H1 (cell line): ENCODE measurements around the gene DYDC1. TPM values are rescaled to one million over a fixed set of nuclear protein-coding genes. Genes with fewer than 3 reads are reported as not detected.

Experiments
- CTCF ChIA-PET: fragments of 300-600 bp; sonication (Branson Sonifier 250); formaldehyde crosslinking; loops from one replicate; lab custom pipeline; 2021; ENCODE audit not compliant: partially characterized antibody; lab: Charles Lee
- POLR2A ChIA-PET: fragments of 300-600 bp; sonication (Branson Sonifier 250); formaldehyde crosslinking; loops from one replicate; lab custom pipeline; 2021; ENCODE audit warnings: inconsistent platforms; ENCODE audit not compliant: partially characterized antibody; lab: Charles Lee
- DNase-seq, 2 experiments: peaks; one replicate each; pipeline versions ENCODE4 v3.0.0 to v3.0.0-alpha.2; 2010 to 2022; ENCODE audit warnings: low spot score in 2 of 2, low read depth in 1 of 2, mixed read lengths in 1 of 2
- FAIRE-seq: peaks from 2 replicates; lab custom pipeline; 2011; peaks lifted over from hg19 to GRCh38; lab: Jason Lieb, UNC
- H2AFZ ChIP-seq: 2 replicates; pipeline ENCODE4 v1.8.1; 2012; ENCODE audit warnings: low read length, inconsistent platforms
- H2AK5ac ChIP-seq: 2 replicates; pipeline ENCODE4 v1.6.1; 2013; ENCODE audit warnings: low read depth, low read length
- H2BK120ac ChIP-seq: replicated peaks from 2 replicates; pipeline ENCODE3; 2013; ENCODE audit warnings: low read depth, low read length, inconsistent platforms
- H2BK12ac ChIP-seq: 2 replicates; pipeline ENCODE4 v1.6.1; 2013; ENCODE audit warnings: low read depth, low read length
- H2BK15ac ChIP-seq: 2 replicates; pipeline ENCODE4 v1.6.1; 2013; ENCODE audit warnings: low read length
- H2BK20ac ChIP-seq: 2 replicates; pipeline ENCODE4 v1.6.1; 2013; ENCODE audit warnings: low read length
- H2BK5ac ChIP-seq: 2 replicates; pipeline ENCODE4 v1.6.1; 2013; ENCODE audit warnings: low read depth, low read length
- H3K14ac ChIP-seq: 2 replicates; pipeline ENCODE4 v1.6.1; 2013; ENCODE audit warnings: inconsistent platforms; ENCODE audit not compliant: insufficient read length
- H3K18ac ChIP-seq: 2 replicates; pipeline ENCODE4 v1.6.1; 2013; ENCODE audit warnings: low read length; ENCODE audit errors: extremely low read depth
- H3K23ac ChIP-seq: 2 replicates; pipeline ENCODE4 v1.6.1; 2013; ENCODE audit warnings: inconsistent platforms; ENCODE audit not compliant: insufficient read length
- H3K23me2 ChIP-seq: 2 replicates; pipeline ENCODE4 v1.6.1; 2013; ENCODE audit warnings: low read depth, low read length
- H3K27ac ChIP-seq: 2 replicates; pipeline ENCODE4 v1.6.1; 2011; ENCODE audit warnings: low read depth, low read length, inconsistent platforms
- H3K27me3 ChIP-seq, 4 experiments: replicated peaks in 1 of 4; 1 replicate in 1 of 4; 2 replicates in 3 of 4; pipeline versions ENCODE4 v1.6.1 to v1.8.1; 2011 to 2013; ENCODE audit warnings: low read length in 3 of 4, mild to moderate bottlenecking in 3 of 4, inconsistent platforms in 2 of 4, mixed read lengths in 2 of 4, moderate library complexity in 1 of 4; ENCODE audit not compliant: control insufficient read depth in 3 of 4, insufficient read depth in 3 of 4; ENCODE audit errors: extremely low read depth in 1 of 4
- H3K36me3 ChIP-seq, 4 experiments: 2 replicates each; pipeline versions ENCODE4 v1.6.1 to v1.8.1; 2011 to 2013; ENCODE audit warnings: mild to moderate bottlenecking in 4 of 4, low read length in 3 of 4, moderate library complexity in 2 of 4, control low read depth in 1 of 4, inconsistent platforms in 1 of 4; ENCODE audit not compliant: insufficient read depth in 4 of 4, control insufficient read depth in 2 of 4
- H3K4ac ChIP-seq: replicated peaks from 2 replicates; pipeline ENCODE3; 2013; ENCODE audit warnings: low read length, low read depth, mixed read lengths, inconsistent platforms; ENCODE audit not compliant: insufficient read length
- H3K4me1 ChIP-seq, 4 experiments: replicated peaks in 1 of 4; 1 replicate in 1 of 4; 2 replicates in 3 of 4; pipeline versions ENCODE4 v1.6.1 to v1.8.1; 2011 to 2013; ENCODE audit warnings: low read length in 3 of 4, inconsistent platforms in 2 of 4, mixed read lengths in 1 of 4; ENCODE audit not compliant: insufficient read depth in 4 of 4, control insufficient read depth in 3 of 4
- H3K4me2 ChIP-seq, 2 experiments: 2 replicates each; pipeline versions ENCODE4 v1.6.1 to v1.8.1; 2011 to 2013; ENCODE audit warnings: low read depth in 2 of 2, low read length in 2 of 2, control low read depth in 1 of 2, inconsistent platforms in 1 of 2, mild to moderate bottlenecking in 1 of 2; ENCODE audit not compliant: insufficient read depth in 1 of 2
- H3K4me3 ChIP-seq, 4 experiments: fragments of 200-600, 300-600 bp in 1 of 4; sonication (generic), shearing (Covaris generic), sonication (Bioruptor Twin) in 1 of 4; 2 replicates each; pipeline versions ENCODE4 v1.5.1 to v1.8.1; 2011 to 2016; ENCODE audit warnings: low read length in 4 of 4, low read depth in 3 of 4, control low read depth in 2 of 4, inconsistent platforms in 2 of 4, mild to moderate bottlenecking in 2 of 4, mixed read lengths in 1 of 4, moderate library complexity in 1 of 4; ENCODE audit not compliant: insufficient read depth in 2 of 4; ENCODE audit errors: extremely low read depth in 1 of 4
- H3K56ac ChIP-seq: replicated peaks from 2 replicates; pipeline ENCODE3; 2013; ENCODE audit warnings: low read depth, mild to moderate bottlenecking, mixed read lengths, low read length, inconsistent platforms; ENCODE audit not compliant: insufficient read length
- H3K79me1 ChIP-seq: 2 replicates; pipeline ENCODE4 v1.6.1; 2013; ENCODE audit warnings: low read depth, low read length, control low read depth
- H3K79me2 ChIP-seq, 2 experiments: 2 replicates each; pipeline versions ENCODE4 v1.6.1 to v1.8.1; 2012 to 2013; ENCODE audit warnings: low read length in 2 of 2, mild to moderate bottlenecking in 2 of 2, inconsistent platforms in 1 of 2; ENCODE audit not compliant: insufficient read depth in 2 of 2, control insufficient read depth in 1 of 2
- H3K9ac ChIP-seq, 4 experiments: replicated peaks in 1 of 4; 1 replicate in 1 of 4; 2 replicates in 3 of 4; pipeline versions ENCODE4 v1.6.1 to v1.8.1; 2011 to 2013; ENCODE audit warnings: low read depth in 3 of 4, low read length in 3 of 4, control low read depth in 2 of 4, mild to moderate bottlenecking in 2 of 4, moderate library complexity in 2 of 4, inconsistent platforms in 1 of 4; ENCODE audit errors: extremely low read depth in 1 of 4
- H3K9me3 ChIP-seq, 2 experiments: 2 replicates each; pipeline versions ENCODE4 v1.6.1 to v1.8.1; 2012 to 2013; ENCODE audit warnings: mild to moderate bottlenecking in 2 of 2, moderate library complexity in 2 of 2, control low read depth in 1 of 2, inconsistent platforms in 1 of 2, low read depth in 1 of 2, low read length in 1 of 2, mixed read lengths in 1 of 2; ENCODE audit not compliant: insufficient read depth in 2 of 2
- H4K20me1 ChIP-seq, 2 experiments: replicated peaks in 1 of 2; 2 replicates each; pipeline versions ENCODE3 to v1.8.1; 2011 to 2013; ENCODE audit warnings: inconsistent platforms in 2 of 2, low read length in 2 of 2, mild to moderate bottlenecking in 1 of 2; ENCODE audit not compliant: insufficient read depth in 2 of 2, control insufficient read depth in 1 of 2
- H4K5ac ChIP-seq: 2 replicates; pipeline ENCODE4 v1.6.1; 2013; ENCODE audit warnings: low read length, low read depth, mixed read lengths, inconsistent platforms; ENCODE audit not compliant: insufficient read length
- H4K8ac ChIP-seq: 2 replicates; pipeline ENCODE4 v1.8.0; 2013; ENCODE audit warnings: mild to moderate bottlenecking, moderate library complexity, low read length, inconsistent platforms; ENCODE audit not compliant: insufficient read depth; ENCODE audit errors: extremely low read depth
- H4K91ac ChIP-seq: replicated peaks from 2 replicates; pipeline ENCODE3; 2013; ENCODE audit warnings: low read length, mixed read lengths, inconsistent platforms; ENCODE audit not compliant: insufficient read length
- BACH1 ChIP-seq: IDR thresholded peaks from 2 replicates; pipeline ENCODE4 v1.6.1; 2012; ENCODE audit warnings: low read length, improper control_type of control experiment
- CHD1 ChIP-seq: IDR thresholded peaks from 2 replicates; pipeline ENCODE4 v1.6.1; 2012; ENCODE audit warnings: low read depth, low read length, improper control_type of control experiment
- EGR1 ChIP-seq: IDR thresholded peaks from 2 replicates; pipeline ENCODE4 v1.6.1; 2011; ENCODE audit warnings: low read depth, low read length, borderline replicate concordance
- HDAC2 ChIP-seq, 2 experiments: fragments of 300-600 bp in 1 of 2; sonication (generic) in 1 of 2; IDR thresholded peaks; 2 replicates each; pipeline ENCODE4 v1.6.1; 2011 to 2012; ENCODE audit warnings: low read depth in 2 of 2, low read length in 2 of 2, mild to moderate bottlenecking in 2 of 2, moderate library complexity in 2 of 2, borderline replicate concordance in 1 of 2, inconsistent platforms in 1 of 2
- JUND ChIP-seq: IDR thresholded peaks from 2 replicates; pipeline ENCODE4 v1.6.1; 2011; ENCODE audit warnings: mild to moderate bottlenecking, improper control_type of control experiment, low read length
- MAFK ChIP-seq: IDR thresholded peaks from 2 replicates; pipeline ENCODE4 v1.6.1; 2012; ENCODE audit warnings: low read depth, mild to moderate bottlenecking, improper control_type of control experiment, low read length
- NRF1 ChIP-seq: IDR thresholded peaks from 2 replicates; pipeline ENCODE4 v1.6.1; 2011; ENCODE audit warnings: mild to moderate bottlenecking, low read depth, low read length, improper control_type of control experiment
- POU5F1 ChIP-seq: IDR thresholded peaks from 2 replicates; pipeline ENCODE4 v1.6.1; 2011; ENCODE audit warnings: low read depth, mild to moderate bottlenecking, low read length, moderate library complexity
- RFX5 ChIP-seq: IDR thresholded peaks from 2 replicates; pipeline ENCODE4 v1.6.1; 2011; ENCODE audit warnings: low read depth, low read length, improper control_type of control experiment, borderline replicate concordance
- SP2 ChIP-seq: IDR thresholded peaks from 2 replicates; pipeline ENCODE4 v1.6.1; 2012; ENCODE audit warnings: mild to moderate bottlenecking, low read length, inconsistent platforms
- WGBS, 2 experiments: shearing (Covaris generic) in 1 of 2; methylation state at CpG; one replicate each; pipeline versions ENCODE4 v1.1.6 to v1.1.7; 2013 to 2015; ENCODE audit warnings: low lambda C conversion rate in 2 of 2, mixed read lengths in 2 of 2, inconsistent platforms in 1 of 2, low coverage in 1 of 2, missing lambda C conversion rate in 1 of 2; ENCODE audit not compliant: insufficient replicate concordance in 2 of 2, insufficient coverage in 1 of 2, insufficient read length in 1 of 2; ENCODE audit errors: extremely low coverage in 1 of 2, missing lambda C conversion rate in 1 of 2; 5-methylcytosine and 5-hydroxymethylcytosine counted together
- polyA plus RNA-seq, 7 experiments: library from polyadenylated mRNA; depleted of rRNA in 3 of 7; stranded (reverse) in 5 of 7; unstranded in 2 of 7; fragments of >200 nt in 5 of 7; fragments of 200-250 nt in 2 of 7; gene quantifications; 1 replicate in 5 of 7; 2 replicates in 1 of 7; 4 replicates in 1 of 7; pipeline versions ENCODE4 v1.2.1 to v1.2.3, GENCODE V29; 2011 to 2013; ENCODE audit warnings: missing spikeins in 2 of 7, mixed read lengths in 2 of 7
- total RNA-seq: library from RNA; stranded (reverse); fragmentation: NEBNext Ultra II Directional; extraction: Animal tissue kit (Norgen Biotek cat#: 25700); gene quantifications from 2 replicates; pipeline ENCODE4 v1.2.1, GENCODE V29; 2021
- TF ChIP-seq, protein P1 (sequence below): IDR thresholded peaks from 2 replicates; pipeline ENCODE4 v1.6.1; 2011; ENCODE audit warnings: low read length, improper control_type of control experiment
- TF ChIP-seq, protein P2 (sequence below): IDR thresholded peaks from 2 replicates; pipeline ENCODE4 v1.6.1; 2012; ENCODE audit warnings: inconsistent platforms

The DYDC1 gene
- total and polyA plus RNA-seq, 2 of the 8 experiments (the other 6 are each of a cell fraction or from before 2014, with no cell fraction given): not detected

DNA sequence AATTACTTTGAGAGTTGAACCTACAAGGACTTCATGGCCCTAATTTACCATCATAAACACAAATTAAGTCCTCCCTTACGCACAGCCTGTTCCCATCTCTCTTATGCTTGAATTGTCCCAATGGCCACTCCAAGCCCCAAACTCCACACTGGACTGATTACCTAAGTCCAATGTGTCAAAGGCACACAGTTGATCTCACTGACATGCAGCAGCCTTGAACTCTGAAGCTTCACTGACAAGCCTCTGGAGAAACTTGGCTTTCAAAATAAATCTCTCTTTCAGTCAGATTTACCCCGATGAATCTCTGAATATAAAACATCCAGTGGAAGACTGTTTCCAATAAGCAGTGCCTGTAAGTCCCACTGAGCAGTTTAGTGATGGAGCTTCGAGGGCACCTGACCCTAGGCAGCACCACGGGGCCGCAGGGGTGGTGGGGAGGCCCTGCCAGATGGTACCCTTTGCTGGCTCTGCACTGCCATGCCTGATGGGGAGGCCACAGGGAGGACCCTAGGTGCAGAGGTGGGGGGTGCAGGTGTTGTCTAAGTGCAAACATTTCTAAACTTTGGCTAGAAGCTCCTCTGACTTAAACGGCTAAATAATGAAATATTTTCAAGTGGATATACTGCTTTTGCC lies 63.8 kb downstream of the DYDC1 start:
- ChIA-PET CTCF (interaction anchor here (1.4 kb wide), 1 partner anchor 32 kb away, joined by 4 read pairs; no protein-coding TSS in a partner anchor), POLR2A (no interaction called here)
- no peak overlapping the region for H2BK20ac ChIP-seq
- no peak overlapping the region for H2BK5ac ChIP-seq
- no peak for FAIRE-seq
- H4K5ac ChIP-seq: no peak overlapping the region
- peaks cover 2 to 5% of the 10 kb centered on the region in 2 experiments; a peak in 2 of 4 replicates for H3K9me3 ChIP-seq
- H3K27me3 ChIP-seq: no peaks in the 10 kb centered on the region
- peaks cover 0 to 9% (median 2%) of the 10 kb centered on the region in 4 experiments; a peak in 3 of 7 replicates for H3K4me1 ChIP-seq
- no peak overlapping the region for H2BK15ac ChIP-seq
- H2BK12ac ChIP-seq: no peak overlapping the region
- no peak overlapping the region for H4K91ac ChIP-seq
- H3K79me1 ChIP-seq: no peaks in the 10 kb centered on the region
- H4K8ac ChIP-seq: no peak overlapping the region
- H3K27ac ChIP-seq: no peak overlapping the region
- H3K4me3 ChIP-seq: no peak overlapping the region
- H2AK5ac ChIP-seq: no peak overlapping the region
- no peak overlapping the region for H2AFZ ChIP-seq
- no peak overlapping the region for H3K23ac ChIP-seq
- no peak overlapping the region for H3K14ac ChIP-seq
- H3K18ac ChIP-seq: no peak overlapping the region
- WGBS, 2 experiments: 86% methylated on average over 6 of the region's 6 CpGs; no CpG with 5 or more reads in 1 of the 2 experiments
- H3K4me2 ChIP-seq: no peak overlapping the region
- no peak overlapping the region for H3K4ac ChIP-seq
- H3K79me2 ChIP-seq: no peaks in the 10 kb centered on the region
- no peak overlapping the region for H2BK120ac ChIP-seq
- H3K23me2 ChIP-seq: no peaks in the 10 kb centered on the region
- no peak overlapping the region for H3K9ac ChIP-seq
- H4K20me1 ChIP-seq: no peaks in the 10 kb centered on the region
- H3K36me3 ChIP-seq: no peaks in the 10 kb centered on the region
- no peak for DNase-seq
- no peak overlapping the region for H3K56ac ChIP-seq
- TF ChIP-seq NRF1: no peak
- no peak for TF ChIP-seq POU5F1
- TF ChIP-seq MAFK: no peak
- TF ChIP-seq, protein P1, sequence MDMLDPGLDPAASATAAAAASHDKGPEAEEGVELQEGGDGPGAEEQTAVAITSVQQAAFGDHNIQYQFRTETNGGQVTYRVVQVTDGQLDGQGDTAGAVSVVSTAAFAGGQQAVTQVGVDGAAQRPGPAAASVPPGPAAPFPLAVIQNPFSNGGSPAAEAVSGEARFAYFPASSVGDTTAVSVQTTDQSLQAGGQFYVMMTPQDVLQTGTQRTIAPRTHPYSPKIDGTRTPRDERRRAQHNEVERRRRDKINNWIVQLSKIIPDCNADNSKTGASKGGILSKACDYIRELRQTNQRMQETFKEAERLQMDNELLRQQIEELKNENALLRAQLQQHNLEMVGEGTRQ: no peak
- TF ChIP-seq, protein P2, sequence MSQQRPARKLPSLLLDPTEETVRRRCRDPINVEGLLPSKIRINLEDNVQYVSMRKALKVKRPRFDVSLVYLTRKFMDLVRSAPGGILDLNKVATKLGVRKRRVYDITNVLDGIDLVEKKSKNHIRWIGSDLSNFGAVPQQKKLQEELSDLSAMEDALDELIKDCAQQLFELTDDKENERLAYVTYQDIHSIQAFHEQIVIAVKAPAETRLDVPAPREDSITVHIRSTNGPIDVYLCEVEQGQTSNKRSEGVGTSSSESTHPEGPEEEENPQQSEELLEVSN: no peak
- TF ChIP-seq HDAC2 (IDR thresholded peaks at IDR 0.05; ENCODE audit: borderline replicate concordance in 1 of 2, low read depth in 2 of 2, low read length in 2 of 2): no peak
- TF ChIP-seq RFX5: no peak
- no peak for TF ChIP-seq CHD1
- no peak for TF ChIP-seq EGR1
- TF ChIP-seq JUND: no peak
- no peak for TF ChIP-seq SP2
- no peak for TF ChIP-seq BACH1
